GM12872 (cell line): ENCODE data around the gene TTI1.
A peak's percentile ranks its signal among the peaks of the same experiment; 100 is the strongest.

Source experiments
- CTCF ChIP-seq: IDR thresholded peaks from 3 replicates; pipeline ENCODE4 v1.5.1; 2011; ENCODE audit warnings: low read depth, mild to moderate bottlenecking, low read length, moderate library complexity; ENCODE audit not compliant: insufficient read depth

Gene TTI1

GRCh38 chr20:38000293-38000692, 33.0 kb downstream of the TTI1 start:
- TF ChIP-seq CTCF: no peak

DNA sequence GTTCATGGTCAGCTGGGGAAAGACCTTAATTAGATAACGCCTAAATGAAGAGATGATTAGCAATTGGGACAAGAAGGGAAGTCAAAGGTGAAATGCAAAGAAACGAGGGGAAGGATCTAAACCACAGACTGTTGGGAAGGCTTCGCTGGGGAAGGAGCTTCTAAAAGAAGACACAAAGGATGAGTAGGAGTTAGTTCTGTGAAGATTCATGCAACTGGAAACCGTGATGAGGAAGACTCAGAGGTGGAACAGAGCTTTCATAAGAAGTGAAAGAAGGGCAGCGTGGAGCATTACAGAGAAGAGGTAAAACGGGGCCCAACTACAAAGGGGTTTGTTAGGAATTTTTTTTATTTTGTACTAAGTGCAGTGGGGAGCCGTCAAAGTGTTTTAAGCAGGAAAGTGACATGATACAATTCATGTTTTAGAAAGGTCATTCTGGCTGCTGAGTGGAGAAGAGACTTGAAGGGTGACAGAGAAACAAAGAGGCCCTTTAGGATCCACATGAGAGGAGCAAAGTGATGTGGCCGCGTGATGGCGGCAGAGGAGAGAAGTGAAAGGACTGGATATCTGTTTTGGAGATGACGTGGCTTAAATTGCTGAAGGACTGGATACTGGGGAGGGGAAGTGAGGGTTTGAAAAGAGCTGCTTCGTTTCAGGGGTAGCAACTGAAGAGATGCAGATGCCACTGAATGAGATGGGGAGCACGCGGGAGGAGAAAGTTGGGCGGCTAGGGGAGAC, 33.6 kb downstream of the TTI1 start:
- TF ChIP-seq CTCF: no peak

GRCh38 chr20:37997516-37997915, 35.7 kb downstream of the TTI1 start:
- no peak for TF ChIP-seq CTCF

DNA sequence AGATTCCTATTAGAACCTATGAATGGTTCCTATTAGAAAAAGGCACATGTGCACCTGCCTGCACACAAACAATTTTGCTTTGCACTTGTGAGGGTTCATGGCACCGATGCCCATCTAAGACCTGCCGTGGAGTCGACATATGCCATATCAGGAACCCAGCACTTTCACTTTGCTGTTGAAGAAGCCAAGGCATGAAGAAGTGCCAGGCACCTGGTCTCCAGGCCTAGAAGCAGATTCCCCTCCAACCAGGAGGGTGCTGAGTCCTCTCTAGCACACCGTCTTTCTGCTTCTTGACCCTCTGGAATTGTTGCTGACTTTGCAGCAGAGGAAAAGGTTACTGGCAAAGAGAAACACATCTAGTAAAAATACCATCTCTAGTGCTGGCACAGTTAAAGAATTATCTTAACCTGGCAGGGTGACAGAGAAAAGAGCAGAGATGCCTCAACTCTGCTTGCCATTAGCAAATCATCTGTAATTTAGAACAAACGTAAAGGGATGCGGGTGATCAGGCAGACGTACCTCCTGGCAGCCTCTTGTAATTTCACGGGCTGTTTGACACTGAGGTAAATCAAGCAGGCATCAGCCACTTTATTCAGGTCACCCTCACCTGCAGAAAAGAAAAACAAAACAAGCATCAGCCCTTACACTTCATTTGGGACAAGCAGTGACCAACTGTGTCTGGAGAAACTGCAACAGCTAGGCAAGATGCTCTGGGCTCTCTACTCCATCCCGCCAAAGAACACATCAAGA, 37.2 kb downstream of the TTI1 start:
- no peak for TF ChIP-seq CTCF

- no peak for TF ChIP-seq CTCF
These were observed 38.7 kb downstream of the TTI1 start for GRCh38 chr20:37994512-37994911.

- TF ChIP-seq CTCF: peak; percentile 66
These were observed 40.4 kb downstream of the TTI1 start for GRCh38 chr20:37992802-37993409.

DNA sequence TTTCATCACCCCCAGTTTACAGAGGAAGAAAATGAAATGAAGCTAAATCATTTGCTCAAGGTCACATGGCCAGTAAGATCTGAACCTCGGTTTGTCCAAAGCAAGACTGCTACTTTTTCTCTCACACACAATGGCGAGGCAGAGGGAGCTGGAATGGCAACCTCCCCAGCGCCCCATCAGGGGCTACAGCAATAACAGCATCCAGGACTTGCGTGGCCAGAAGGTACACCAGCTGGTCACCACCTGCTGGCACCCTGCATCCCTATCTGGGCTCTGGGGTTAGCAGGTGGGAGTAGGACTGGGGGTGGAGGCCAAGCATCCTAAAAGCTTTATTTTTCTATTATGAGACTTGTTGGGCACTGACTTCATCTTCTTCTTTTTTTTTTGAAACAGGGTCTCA, 41.3 kb downstream of the TTI1 start:
- TF ChIP-seq CTCF: no peak
